Measurements from ENCODE around the gene PYGL. TPM values are rescaled to one million over a fixed set of nuclear protein-coding genes. Genes with fewer than 3 reads are reported as not detected.
A peak's percentile ranks its signal among the peaks of the same experiment; 100 is the strongest.
"Not testable (repeated sequence)": the region's sequence is repeated elsewhere in the genome, so short reads cannot be mapped to it uniquely, and the experiment has no call there.

Gene PYGL
- total RNA-seq, 1 experiment from 2014 or later, result 75.6 TPM

- H3K79me2 ChIP-seq (ENCODE audit: low read depth), result peaks cover 18% of the 10 kb centered on the region
- H3F3A ChIP-seq (ENCODE audit: insufficient read depth, low read depth), result peaks cover 13% of the 10 kb centered on the region; the same call in 1 of the 2 replicates
- ChIA-PET POLR2A (ENCODE audit: unreplicated experiment) (interaction anchor here (0.7 kb wide), 2 partner anchors 282 to 1132 kb away, joined by 3 read pairs; no protein-coding TSS in a partner anchor), CTCF (interaction anchor here (0.9 to 1.7 kb wide), 2 partner anchors 10 to 17 kb away, joined by 3 to 4 read pairs; no protein-coding TSS in a partner anchor)
- no peaks in the 10 kb centered on the region for H3K27me3 ChIP-seq (ENCODE audit: insufficient read depth, low read depth)
- H3K4me3 ChIP-seq, result peak overlapping the region; percentile 93
- BruUV-seq (replicated peaks), result TSS peak; percentile 61
- H3K9me2 ChIP-seq (ENCODE audit: insufficient read depth), result no peaks in the 10 kb centered on the region
- DNase-seq, result peak in 1 of 2 experiments; percentile 77
- peaks cover 7% of the 10 kb centered on the region; the same call in 1 of the 2 replicates for H3K4me1 ChIP-seq (replicated peaks; ENCODE audit: insufficient read depth)
- H3K36me3 ChIP-seq (ENCODE audit: low read depth), result no peaks in the 10 kb centered on the region
- intact Hi-C loops (cut with micrococcal nuclease; ENCODE audit: unreplicated experiment), result loop anchor here (5.0 kb wide), 1 partner anchor 837 kb away; no protein-coding TSS in a partner anchor
- H4K20me1 ChIP-seq (ENCODE audit: insufficient read depth), result no peaks in the 10 kb centered on the region
- no peak for TF ChIP-seq EZH2 (IDR thresholded peaks at IDR 0.05; ENCODE audit: low read depth)
- TF ChIP-seq, protein P1, sequence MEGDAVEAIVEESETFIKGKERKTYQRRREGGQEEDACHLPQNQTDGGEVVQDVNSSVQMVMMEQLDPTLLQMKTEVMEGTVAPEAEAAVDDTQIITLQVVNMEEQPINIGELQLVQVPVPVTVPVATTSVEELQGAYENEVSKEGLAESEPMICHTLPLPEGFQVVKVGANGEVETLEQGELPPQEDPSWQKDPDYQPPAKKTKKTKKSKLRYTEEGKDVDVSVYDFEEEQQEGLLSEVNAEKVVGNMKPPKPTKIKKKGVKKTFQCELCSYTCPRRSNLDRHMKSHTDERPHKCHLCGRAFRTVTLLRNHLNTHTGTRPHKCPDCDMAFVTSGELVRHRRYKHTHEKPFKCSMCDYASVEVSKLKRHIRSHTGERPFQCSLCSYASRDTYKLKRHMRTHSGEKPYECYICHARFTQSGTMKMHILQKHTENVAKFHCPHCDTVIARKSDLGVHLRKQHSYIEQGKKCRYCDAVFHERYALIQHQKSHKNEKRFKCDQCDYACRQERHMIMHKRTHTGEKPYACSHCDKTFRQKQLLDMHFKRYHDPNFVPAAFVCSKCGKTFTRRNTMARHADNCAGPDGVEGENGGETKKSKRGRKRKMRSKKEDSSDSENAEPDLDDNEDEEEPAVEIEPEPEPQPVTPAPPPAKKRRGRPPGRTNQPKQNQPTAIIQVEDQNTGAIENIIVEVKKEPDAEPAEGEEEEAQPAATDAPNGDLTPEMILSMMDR (conservative IDR thresholded peaks at IDR 0.05), result no peak
- H2AFZ ChIP-seq, result peak overlapping the region; percentile 96
- no peaks in the 10 kb centered on the region for H3K9me3 ChIP-seq (ENCODE audit: insufficient read depth, low read depth)
- peak overlapping the region; percentile 76 for H3K27ac ChIP-seq
- peak overlapping the region; percentile 92 for H3K4me2 ChIP-seq
Observed at GRCh38 chr14:50944647-50945413, 547 bp upstream of the PYGL start.

GRCh38 chr14:50943261-50943942 is 881 bp downstream of the PYGL start:
- intact Hi-C loops (cut with micrococcal nuclease; ENCODE audit: unreplicated experiment), result loop anchor here (5.0 kb wide), 1 partner anchor 839 kb away; no protein-coding TSS in a partner anchor
- H3K36me3 ChIP-seq (ENCODE audit: low read depth), result no peaks in the 10 kb centered on the region
- H2AFZ ChIP-seq, result peak overlapping the region; percentile 96
- H3K27ac ChIP-seq, result peak overlapping the region; percentile 76
- H4K20me1 ChIP-seq (ENCODE audit: insufficient read depth), result no peaks in the 10 kb centered on the region
- H3K27me3 ChIP-seq (ENCODE audit: insufficient read depth, low read depth), result no peaks in the 10 kb centered on the region
- H3K79me2 ChIP-seq (ENCODE audit: low read depth), result peaks cover 22% of the 10 kb centered on the region
- no peaks in the 10 kb centered on the region for H3K9me3 ChIP-seq (ENCODE audit: insufficient read depth, low read depth)
- H3K4me2 ChIP-seq, result peak overlapping the region; percentile 92
- BruUV-seq (replicated peaks), result TSS peak; percentile 49
- TF ChIP-seq, protein P1 (conservative IDR thresholded peaks at IDR 0.05), result 0 out of 2 replicates have a peak, but pooled peaks have one; percentile 11
- TF ChIP-seq EZH2 (IDR thresholded peaks at IDR 0.05; ENCODE audit: low read depth), result no peak
- peak overlapping the region; percentile 93 for H3K4me3 ChIP-seq
- peaks cover 16% of the 10 kb centered on the region; the same call in 1 of the 2 replicates for H3F3A ChIP-seq (ENCODE audit: insufficient read depth, low read depth)
- DNase-seq, result peak; percentile 58 to 77
- ChIA-PET CTCF (interaction anchor here (0.6 to 1.7 kb wide), 2 partner anchors 12 to 1409 kb away, joined by 4 read pairs; no protein-coding TSS in a partner anchor), POLR2A (ENCODE audit: unreplicated experiment) (interaction anchor here (0.6 kb wide), 3 partner anchors 12 to 33 kb away, joined by 3 to 5 read pairs (median 4); no protein-coding TSS in a partner anchor)
- H3K4me1 ChIP-seq (replicated peaks; ENCODE audit: insufficient read depth), result peaks cover 7% of the 10 kb centered on the region; the same call in 1 of the 2 replicates
- H3K9me2 ChIP-seq (ENCODE audit: insufficient read depth), result no peaks in the 10 kb centered on the region

DNA sequence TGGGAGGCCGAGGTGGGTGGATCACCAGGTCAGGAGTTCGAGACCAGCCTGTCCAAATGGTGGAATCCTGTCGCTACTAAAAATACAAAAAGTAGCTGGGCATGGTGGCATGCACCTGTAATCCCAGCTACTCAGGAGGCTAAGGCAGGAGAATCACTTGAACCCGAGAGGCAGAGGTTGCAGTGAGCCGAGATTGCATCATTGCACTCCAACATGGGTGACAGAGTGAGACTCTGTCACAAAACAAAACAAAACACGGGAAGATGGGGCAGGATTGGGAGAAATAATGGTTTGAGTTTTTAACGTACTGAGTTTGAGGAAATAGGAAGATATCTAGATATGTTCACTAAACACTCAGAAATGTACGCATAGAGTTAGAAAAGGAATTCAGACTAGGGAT is 2.6 kb downstream of the PYGL start:
- H3K4me3 ChIP-seq; H3K4me2 ChIP-seq; H3K27ac ChIP-seq; POLR2A ChIA-PET (ENCODE audit: unreplicated experiment); H4K20me1 ChIP-seq (ENCODE audit: insufficient read depth); CTCF ChIA-PET; H2AFZ ChIP-seq; H3K9me2 ChIP-seq (ENCODE audit: insufficient read depth); H3K9me3 ChIP-seq (ENCODE audit: insufficient read depth, low read depth); DNase-seq; H3K36me3 ChIP-seq (ENCODE audit: low read depth); H3K27me3 ChIP-seq (ENCODE audit: insufficient read depth, low read depth): not testable (repeated sequence)
- Histone ChIP-seq H3F3A (ENCODE audit: insufficient read depth, low read depth) (peaks cover 31% of the 10 kb centered on the region; the same call in 1 of the 2 replicates), H3K79me2 (ENCODE audit: low read depth) (peaks cover 22% of the 10 kb centered on the region), H3K4me1 (replicated peaks; ENCODE audit: insufficient read depth) (peaks cover 24% of the 10 kb centered on the region)
- intact Hi-C loops (cut with micrococcal nuclease; ENCODE audit: unreplicated experiment), result loop anchor here (5.0 kb wide), 1 partner anchor 841 kb away; no protein-coding TSS in a partner anchor
- BruUV-seq (replicated peaks), result TSS peak; percentile 14

All from PC-9 (cell line).